Measurements from ENCODE around the gene ZSCAN22. TPM values are rescaled to one million over a fixed set of nuclear protein-coding genes. Genes with fewer than 3 reads are reported as not detected.

Gene ZSCAN22
- total RNA-seq, 1 experiment from 2014 or later: 4.0 TPM

- H2AFZ ChIP-seq (ENCODE audit: low read length): peak overlapping the region; percentile 84
- peaks cover 8% of the 10 kb centered on the region for H3K4me1 ChIP-seq (ENCODE audit: insufficient read depth, low read length)
- H3K27me3 ChIP-seq (ENCODE audit: low read length): no peaks in the 10 kb centered on the region
- BruUV-seq (replicated peaks): no TSS peak
- ChIA-PET POLR2A (ENCODE audit: unreplicated experiment) (interaction anchor here (0.5 to 1.1 kb wide), 3 partner anchors 21 to 817 kb away, joined by 3 read pairs; partner anchors contain the start of genes ZNF324B and ZNF419), CTCF (no interaction called here)
- H3K4me3 ChIP-seq (ENCODE audit: low read length): peak overlapping the region; percentile 81
- H4K20me1 ChIP-seq (ENCODE audit: low read length): no peaks in the 10 kb centered on the region
- intact Hi-C loops (cut with micrococcal nuclease): loop anchor here (1.0 to 2.0 kb wide), 4 partner anchors 22 to 162 kb away; partner anchors contain the start of genes ZNF8, ZNF837 and ZSCAN22
- H3K4me2 ChIP-seq (ENCODE audit: low read length): peak overlapping the region; percentile 80
- H3K9me3 ChIP-seq (ENCODE audit: low read length): no peaks in the 10 kb centered on the region
- no peaks in the 10 kb centered on the region for H3F3A ChIP-seq (ENCODE audit: low read length, unreplicated experiment)
- DNase-seq: no peak
- H3K9me2 ChIP-seq (replicated peaks; ENCODE audit: low read length): no peaks in the 10 kb centered on the region
- H3K9ac ChIP-seq (ENCODE audit: low read length): 0 out of 2 replicates have a peak overlapping the region, but pooled peaks have one; percentile 4
- TF ChIP-seq CTCF (conservative IDR thresholded peaks at IDR 0.05; ENCODE audit: low read depth, low read length): no peak
- peak; percentile 23 for ATAC-seq
- peaks cover 60% of the 10 kb centered on the region for H3K36me3 ChIP-seq (ENCODE audit: low read depth, low read length)
- peaks cover 28% of the 10 kb centered on the region for H3K79me2 ChIP-seq (ENCODE audit: low read length)
- H3K27ac ChIP-seq (ENCODE audit: low read length): no peak overlapping the region; the same call in 1 of the 2 replicates
Observed at GRCh38 chr19:58304748-58305064, 22.1 kb upstream of the ZSCAN22 start.

GRCh38 chr19:58305065-58305931 is 21.5 kb upstream of the ZSCAN22 start, which contains the start of gene ERVK3-1:
ERVK3-1 (plus strand) TSS chr19:58305377; CDS start chr19:58312169, 6,792 bp downstream.
- POLR2A ChIA-PET (ENCODE audit: unreplicated experiment): interaction anchor here (0.5 to 1.1 kb wide), 3 partner anchors 20 to 818 kb away, joined by 3 read pairs; partner anchors contain the start of genes ZNF324B and ZNF419
- Histone ChIP-seq H3K9me3 (ENCODE audit: low read length) (no peaks in the 10 kb centered on the region), H3F3A (ENCODE audit: low read length, unreplicated experiment) (no peaks in the 10 kb centered on the region), H3K27ac (ENCODE audit: low read length) (peak within 1 kb of the TSS; percentile 8), H3K4me3 (ENCODE audit: low read length) (peak within 1 kb of the TSS; percentile 81), H3K9ac (ENCODE audit: low read length) (peak within 1 kb of the TSS; percentile 77), H3K4me1 (ENCODE audit: insufficient read depth, low read length) (peaks cover 8% of the 10 kb centered on the region), H3K36me3 (ENCODE audit: low read depth, low read length) (peaks cover 58% of the 10 kb centered on the region), H3K4me2 (ENCODE audit: low read length) (peak within 1 kb of the TSS; percentile 80), H3K79me2 (ENCODE audit: low read length) (peaks cover 28% of the 10 kb centered on the region), H4K20me1 (ENCODE audit: low read length) (no peaks in the 10 kb centered on the region), H3K27me3 (ENCODE audit: low read length) (no peaks in the 10 kb centered on the region), H2AFZ (ENCODE audit: low read length) (peak within 1 kb of the TSS; percentile 84), H3K9me2 (replicated peaks; ENCODE audit: low read length) (no peaks in the 10 kb centered on the region)
- CTCF ChIA-PET: no interaction called here
- ATAC-seq (peak; percentile 100), DNase-seq (peak; percentile 98)
- no TSS peak for BruUV-seq (replicated peaks)
- TF ChIP-seq EZH2phosphoT487 (IDR thresholded peaks at IDR 0.05; ENCODE audit: borderline replicate concordance, low read length) (no peak), CTCF (conservative IDR thresholded peaks at IDR 0.05; ENCODE audit: low read depth, low read length) (no peak), EZH2 (IDR thresholded peaks at IDR 0.05; ENCODE audit: low read length, unreplicated experiment) (no peak)
- intact Hi-C loops (cut with micrococcal nuclease): loop anchor here (1.0 to 2.0 kb wide), 4 partner anchors 21 to 161 kb away; partner anchors contain the start of genes ZNF8, ZNF837 and ZSCAN22

GRCh38 chr19:58305932-58306323 is 20.9 kb upstream of the ZSCAN22 start:
- TF ChIP-seq CTCF (conservative IDR thresholded peaks at IDR 0.05; ENCODE audit: low read depth, low read length) (no peak), EZH2phosphoT487 (IDR thresholded peaks at IDR 0.05; ENCODE audit: borderline replicate concordance, low read length) (no peak), EZH2 (IDR thresholded peaks at IDR 0.05; ENCODE audit: low read length, unreplicated experiment) (no peak)
- Histone ChIP-seq H3K4me2 (ENCODE audit: low read length) (peak overlapping the region; percentile 80), H3K9ac (ENCODE audit: low read length) (peak overlapping the region; percentile 77), H3K79me2 (ENCODE audit: low read length) (peaks cover 28% of the 10 kb centered on the region), H3K4me1 (ENCODE audit: insufficient read depth, low read length) (peaks cover 8% of the 10 kb centered on the region), H4K20me1 (ENCODE audit: low read length) (no peaks in the 10 kb centered on the region), H3F3A (ENCODE audit: low read length, unreplicated experiment) (no peaks in the 10 kb centered on the region), H3K4me3 (ENCODE audit: low read length) (peak overlapping the region; percentile 81), H3K27ac (ENCODE audit: low read length) (no peak overlapping the region), H3K27me3 (ENCODE audit: low read length) (no peaks in the 10 kb centered on the region), H2AFZ (ENCODE audit: low read length) (no peak overlapping the region), H3K9me3 (ENCODE audit: low read length) (no peaks in the 10 kb centered on the region), H3K9me2 (replicated peaks; ENCODE audit: low read length) (no peaks in the 10 kb centered on the region), H3K36me3 (ENCODE audit: low read depth, low read length) (peaks cover 52% of the 10 kb centered on the region)
- CTCF ChIA-PET: no interaction called here
- intact Hi-C loops (cut with micrococcal nuclease): loop anchor here (1.0 to 2.0 kb wide), 4 partner anchors 20 to 160 kb away; partner anchors contain the start of genes ZNF8, ZNF837 and ZSCAN22
- DNase-seq: no peak
- BruUV-seq (replicated peaks): no TSS peak
- POLR2A ChIA-PET (ENCODE audit: unreplicated experiment): no interaction called here
- no peak for ATAC-seq

Data from PC-3 (cell line).